ENCODE measurements around the gene CCDC9. TPM values are rescaled to one million over a fixed set of nuclear protein-coding genes. Genes with fewer than 3 reads are reported as not detected.

The CCDC9 gene
- total RNA-seq, 2 donors from 2014 or later: 27.9 to 48.7 TPM

DNA sequence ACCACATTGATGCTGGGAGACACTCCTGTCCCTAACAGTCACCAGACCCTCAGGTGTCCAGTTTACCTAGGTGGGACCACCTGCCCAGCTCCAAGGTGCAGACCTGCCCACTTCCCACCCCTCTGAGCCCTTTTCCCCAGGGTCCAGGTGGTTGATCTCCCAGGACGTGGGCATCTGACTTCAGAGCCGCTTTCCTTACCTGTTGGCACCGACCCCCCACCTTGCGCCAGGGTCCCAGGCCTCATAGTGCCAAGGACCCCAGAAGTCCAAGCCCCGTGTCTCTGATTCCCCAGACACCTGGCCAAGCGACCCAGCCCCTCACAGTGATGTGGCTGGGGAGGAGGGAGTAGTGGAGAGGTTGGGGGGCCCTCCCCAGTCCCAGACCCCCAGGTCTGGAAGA is 15.8 kb upstream of the CCDC9 start:
- Histone ChIP-seq H3K9me3 (no peaks in the 10 kb centered on the region), H3K4me3 (no peak overlapping the region), H3K27me3 (replicated peaks; ENCODE audit: insufficient read depth) (no peaks in the 10 kb centered on the region), H3K36me3 (no peaks in the 10 kb centered on the region), H3K4me1 (replicated peaks) (no peaks in the 10 kb centered on the region), H3K27ac (no peak overlapping the region)
- whole genome bisulfite sequencing: 77% methylated on average over 6 of the region's 6 CpGs
- no peak for DNase-seq (ENCODE audit: low spot score)
- intact Hi-C loops (cut with DNase I): no loop called here
- TF ChIP-seq, protein P1, sequence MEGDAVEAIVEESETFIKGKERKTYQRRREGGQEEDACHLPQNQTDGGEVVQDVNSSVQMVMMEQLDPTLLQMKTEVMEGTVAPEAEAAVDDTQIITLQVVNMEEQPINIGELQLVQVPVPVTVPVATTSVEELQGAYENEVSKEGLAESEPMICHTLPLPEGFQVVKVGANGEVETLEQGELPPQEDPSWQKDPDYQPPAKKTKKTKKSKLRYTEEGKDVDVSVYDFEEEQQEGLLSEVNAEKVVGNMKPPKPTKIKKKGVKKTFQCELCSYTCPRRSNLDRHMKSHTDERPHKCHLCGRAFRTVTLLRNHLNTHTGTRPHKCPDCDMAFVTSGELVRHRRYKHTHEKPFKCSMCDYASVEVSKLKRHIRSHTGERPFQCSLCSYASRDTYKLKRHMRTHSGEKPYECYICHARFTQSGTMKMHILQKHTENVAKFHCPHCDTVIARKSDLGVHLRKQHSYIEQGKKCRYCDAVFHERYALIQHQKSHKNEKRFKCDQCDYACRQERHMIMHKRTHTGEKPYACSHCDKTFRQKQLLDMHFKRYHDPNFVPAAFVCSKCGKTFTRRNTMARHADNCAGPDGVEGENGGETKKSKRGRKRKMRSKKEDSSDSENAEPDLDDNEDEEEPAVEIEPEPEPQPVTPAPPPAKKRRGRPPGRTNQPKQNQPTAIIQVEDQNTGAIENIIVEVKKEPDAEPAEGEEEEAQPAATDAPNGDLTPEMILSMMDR (IDR thresholded peaks at IDR 0.05): no peak
- TF ChIP-seq POLR2AphosphoS5 (IDR thresholded peaks at IDR 0.05) (no peak), POLR2A (IDR thresholded peaks at IDR 0.05) (no peak)

DNA sequence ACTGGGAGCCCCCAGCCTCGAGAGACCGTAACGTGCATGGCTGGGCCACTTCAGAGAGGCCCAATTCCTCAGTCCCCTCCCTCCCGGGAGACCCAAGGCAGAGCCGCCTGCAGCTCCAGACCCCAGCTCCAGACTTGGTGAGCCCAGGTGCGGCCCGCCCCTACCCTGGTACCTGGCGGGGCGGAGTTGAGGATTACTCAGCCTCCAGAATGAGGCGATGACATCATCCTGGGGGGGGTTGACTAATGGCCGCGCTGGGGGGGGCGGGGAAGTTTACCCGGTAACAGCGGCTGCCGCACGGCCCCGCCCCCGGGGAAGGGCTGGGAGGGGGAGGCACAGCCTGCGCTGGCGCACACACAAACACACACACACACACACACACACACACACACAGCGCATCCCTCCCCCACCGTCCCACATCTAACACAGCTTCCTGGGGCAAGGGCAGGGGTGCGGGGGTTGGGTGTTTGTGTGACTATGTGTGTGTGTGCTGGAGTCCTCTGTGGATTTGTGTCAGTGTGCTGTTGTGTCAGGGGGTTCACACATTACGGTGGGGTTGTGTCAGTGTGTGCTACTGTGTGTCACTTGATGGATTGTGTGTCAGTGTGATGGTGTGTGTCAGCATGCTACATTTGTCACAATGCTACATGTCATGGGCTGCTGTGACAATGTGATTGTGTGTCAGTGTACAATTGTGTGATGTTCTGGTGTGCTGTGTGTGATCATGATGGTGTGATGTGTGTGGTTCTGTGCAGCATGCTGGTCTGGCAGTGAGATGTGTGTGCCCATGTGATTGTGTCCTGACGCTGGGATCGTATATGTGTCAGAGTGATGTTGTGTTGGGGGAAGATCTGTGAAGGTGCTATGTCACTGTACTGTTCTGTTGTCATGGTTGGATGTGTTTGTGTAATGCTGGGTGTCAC is 15.1 kb upstream of the CCDC9 start:
- no peak overlapping the region for H3K4me3 ChIP-seq
- no peaks in the 10 kb centered on the region for H3K27me3 ChIP-seq (replicated peaks; ENCODE audit: insufficient read depth)
- 8% methylated on average over 20 of the region's 27 CpGs for WGBS
- peak; percentile 70 for DNase-seq (ENCODE audit: low spot score)
- peak; percentile 35 for TF ChIP-seq POLR2A (IDR thresholded peaks at IDR 0.05)
- TF ChIP-seq, protein P1 (IDR thresholded peaks at IDR 0.05): no peak
- no peaks in the 10 kb centered on the region for H3K36me3 ChIP-seq
- no peaks in the 10 kb centered on the region for H3K9me3 ChIP-seq
- intact Hi-C loops (cut with DNase I): no loop called here
- no peaks in the 10 kb centered on the region for H3K4me1 ChIP-seq (replicated peaks)
- H3K27ac ChIP-seq: no peak overlapping the region

DNA sequence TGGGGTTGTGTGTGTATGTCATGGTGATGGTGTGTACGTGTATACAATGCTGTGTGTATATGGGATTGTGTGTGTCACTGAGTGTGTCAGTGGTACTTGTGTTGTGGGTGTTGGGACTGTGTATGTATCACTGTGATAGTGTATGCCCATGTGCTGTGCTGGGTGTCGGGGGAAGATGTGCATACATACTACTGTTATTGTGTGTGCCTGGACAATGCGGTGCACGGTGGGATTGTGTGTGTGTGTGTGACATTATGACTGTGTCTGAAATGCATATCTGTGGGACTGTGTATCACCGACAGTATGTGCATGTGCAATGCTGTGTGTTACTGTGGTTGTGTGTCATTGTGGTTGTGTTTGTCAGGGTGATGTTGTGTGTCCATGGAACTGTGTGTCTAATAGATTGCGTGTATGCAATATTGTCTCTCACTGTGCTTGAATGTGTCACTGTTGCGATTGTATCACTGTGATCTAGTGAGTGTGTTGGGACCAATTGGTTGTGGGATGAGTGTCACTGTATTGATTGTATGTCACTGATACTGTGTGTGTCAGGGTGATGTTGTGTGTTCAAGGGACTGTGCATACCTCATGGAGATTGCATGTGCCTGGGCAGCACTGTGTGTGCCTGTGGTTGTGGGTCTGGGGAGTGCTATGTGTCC is 14.3 kb upstream of the CCDC9 start:
- Histone ChIP-seq H3K27me3 (replicated peaks; ENCODE audit: insufficient read depth) (no peaks in the 10 kb centered on the region), H3K27ac (no peak overlapping the region), H3K4me3 (no peak overlapping the region), H3K4me1 (replicated peaks) (no peaks in the 10 kb centered on the region), H3K36me3 (no peaks in the 10 kb centered on the region), H3K9me3 (no peaks in the 10 kb centered on the region)
- no peak for DNase-seq (ENCODE audit: low spot score)
- intact Hi-C loops (cut with DNase I): no loop called here
- WGBS: 89% methylated on average over 7 of the region's 7 CpGs
- TF ChIP-seq, protein P1 (IDR thresholded peaks at IDR 0.05): no peak
- TF ChIP-seq POLR2A (IDR thresholded peaks at IDR 0.05) (no peak), POLR2AphosphoS5 (IDR thresholded peaks at IDR 0.05) (no peak)

DNA sequence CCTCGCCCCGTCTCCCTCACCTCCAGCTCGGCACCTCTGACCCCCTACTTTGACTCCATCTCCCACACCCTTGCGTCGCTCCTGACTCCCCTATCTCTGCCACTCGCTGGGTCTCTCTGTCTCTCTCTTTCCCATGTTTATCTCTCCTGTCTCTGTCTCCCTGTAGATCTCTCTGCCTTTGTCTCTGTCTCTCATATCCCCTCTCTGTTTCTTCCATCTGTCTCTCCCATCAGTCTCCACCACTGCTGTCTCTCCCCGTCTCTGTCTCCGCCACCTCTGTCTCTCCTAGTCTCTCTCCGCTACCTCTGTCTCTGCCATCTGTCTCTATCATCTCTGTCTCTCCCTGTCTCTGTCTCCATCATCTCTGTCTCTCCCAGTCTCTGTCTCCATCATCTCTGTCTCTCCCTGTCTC is 13.0 kb upstream of the CCDC9 start:
- no peaks in the 10 kb centered on the region for H3K27me3 ChIP-seq (replicated peaks; ENCODE audit: insufficient read depth)
- no peaks in the 10 kb centered on the region for H3K4me1 ChIP-seq (replicated peaks)
- TF ChIP-seq POLR2A (IDR thresholded peaks at IDR 0.05) (no peak), POLR2AphosphoS5 (IDR thresholded peaks at IDR 0.05) (no peak)
- TF ChIP-seq, protein P1 (IDR thresholded peaks at IDR 0.05): no peak
- H3K4me3 ChIP-seq: no peak overlapping the region
- DNase-seq (ENCODE audit: low spot score): no peak
- 17% methylated on average over 9 of the region's 9 CpGs for WGBS
- H3K9me3 ChIP-seq: no peaks in the 10 kb centered on the region
- H3K36me3 ChIP-seq: no peaks in the 10 kb centered on the region
- peak overlapping the region in 1 of 2 donors; percentile 38 for H3K27ac ChIP-seq
- intact Hi-C loops (cut with DNase I): loop anchor here (1.0 kb wide), 1 partner anchor 94 kb away; no protein-coding TSS in a partner anchor

Measured in prostate gland (tissue), 2 donors.